IMR-90 (cell line): ENCODE measurements around the gene AUNIP.

Source experiments
- RAD21 ChIP-seq: IDR thresholded peaks from 2 replicates; pipeline ENCODE4 v1.6.1; 2012; ENCODE audit warnings: low read length, improper control_type of control experiment
- TF ChIP-seq, protein P1 (sequence below): conservative IDR thresholded peaks from 2 replicates; pipeline ENCODE4 v1.5.1; 2012; ENCODE audit warnings: mild to moderate bottlenecking, low read depth, low read length, improper control_type of control experiment

DNA sequence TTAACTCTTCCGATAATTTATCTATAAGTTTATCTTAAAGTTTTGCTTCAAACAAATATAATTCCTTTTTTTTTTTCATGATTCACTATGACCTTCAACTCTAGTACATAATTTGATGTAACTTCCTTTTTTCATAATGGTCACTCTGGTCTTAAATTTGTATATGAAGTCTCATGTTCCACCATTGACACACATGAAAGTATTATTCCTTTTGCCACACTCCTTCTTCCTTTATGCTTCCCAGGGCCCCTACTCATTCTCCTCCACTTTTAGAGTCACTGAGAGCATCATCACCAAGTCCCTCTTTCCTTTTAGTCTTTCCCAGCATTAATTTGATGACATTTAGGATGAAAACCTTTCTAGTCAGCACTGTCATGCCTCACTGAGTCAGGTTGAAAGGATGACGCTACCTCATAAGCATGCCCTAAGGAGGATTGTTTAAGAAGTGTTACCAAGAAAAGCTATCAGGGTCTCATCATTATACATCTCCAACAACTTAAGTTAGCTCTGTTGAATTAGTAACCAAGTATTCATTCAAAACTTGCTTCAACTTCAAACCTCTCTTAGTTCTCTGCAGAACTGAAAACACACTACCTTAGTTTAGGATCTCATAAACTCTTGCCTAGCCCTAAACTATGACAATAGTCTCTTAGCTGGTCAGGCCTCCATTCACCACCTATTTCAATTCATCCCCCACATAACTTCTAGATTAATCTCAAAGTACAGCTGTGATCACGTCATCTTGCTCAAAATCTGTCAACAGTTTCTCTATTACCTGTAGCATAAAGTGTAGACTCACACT is 14.5 kb downstream of the AUNIP start:
- TF ChIP-seq, protein P1, sequence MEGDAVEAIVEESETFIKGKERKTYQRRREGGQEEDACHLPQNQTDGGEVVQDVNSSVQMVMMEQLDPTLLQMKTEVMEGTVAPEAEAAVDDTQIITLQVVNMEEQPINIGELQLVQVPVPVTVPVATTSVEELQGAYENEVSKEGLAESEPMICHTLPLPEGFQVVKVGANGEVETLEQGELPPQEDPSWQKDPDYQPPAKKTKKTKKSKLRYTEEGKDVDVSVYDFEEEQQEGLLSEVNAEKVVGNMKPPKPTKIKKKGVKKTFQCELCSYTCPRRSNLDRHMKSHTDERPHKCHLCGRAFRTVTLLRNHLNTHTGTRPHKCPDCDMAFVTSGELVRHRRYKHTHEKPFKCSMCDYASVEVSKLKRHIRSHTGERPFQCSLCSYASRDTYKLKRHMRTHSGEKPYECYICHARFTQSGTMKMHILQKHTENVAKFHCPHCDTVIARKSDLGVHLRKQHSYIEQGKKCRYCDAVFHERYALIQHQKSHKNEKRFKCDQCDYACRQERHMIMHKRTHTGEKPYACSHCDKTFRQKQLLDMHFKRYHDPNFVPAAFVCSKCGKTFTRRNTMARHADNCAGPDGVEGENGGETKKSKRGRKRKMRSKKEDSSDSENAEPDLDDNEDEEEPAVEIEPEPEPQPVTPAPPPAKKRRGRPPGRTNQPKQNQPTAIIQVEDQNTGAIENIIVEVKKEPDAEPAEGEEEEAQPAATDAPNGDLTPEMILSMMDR: no peak
- no peak for TF ChIP-seq RAD21
